Measurements from ENCODE around the gene GRIK4.
"Not testable (repeated sequence)": the region's sequence is repeated elsewhere in the genome, so short reads cannot be mapped to it uniquely, and the experiment has no call there.

Gene GRIK4

GRCh38 chr11:120501976-120502755, 9.4 kb upstream of the GRIK4 start:
- no peaks in the 10 kb centered on the region for H4K20me1 ChIP-seq (ENCODE audit: insufficient read depth)
- H3K4me2 ChIP-seq = no peak overlapping the region
- no peak for TF ChIP-seq CTCF (conservative IDR thresholded peaks at IDR 0.05; ENCODE audit: low read depth, low read length)
- H2AFZ ChIP-seq (ENCODE audit: low read depth) = no peak overlapping the region
- H3K79me2 ChIP-seq (ENCODE audit: insufficient read depth, low read depth) = no peaks in the 10 kb centered on the region
- no peaks in the 10 kb centered on the region for H3K27me3 ChIP-seq (ENCODE audit: insufficient read depth, low read depth)
- no peak overlapping the region for H3K4me3 ChIP-seq (IDR thresholded peaks at IDR 0.05; ENCODE audit: insufficient read depth, low read depth, low read length)
- no peaks in the 10 kb centered on the region for H3K36me3 ChIP-seq (ENCODE audit: insufficient read depth)
- no peak overlapping the region for H3K9ac ChIP-seq
- peaks cover 44% of the 10 kb centered on the region for H3K4me1 ChIP-seq (ENCODE audit: low read depth, poor library complexity, severe bottlenecking)
- peak overlapping the region; percentile 97; the same call in 1 of the 2 replicates for H3K27ac ChIP-seq

GRCh38 chr11:120503529-120503928, 8.0 kb upstream of the GRIK4 start:
- not testable (repeated sequence) for H3K4me3 ChIP-seq (IDR thresholded peaks at IDR 0.05; ENCODE audit: insufficient read depth, low read depth, low read length); H3K9ac ChIP-seq; H3K4me2 ChIP-seq; H3K79me2 ChIP-seq (ENCODE audit: insufficient read depth, low read depth); H3K27me3 ChIP-seq (ENCODE audit: insufficient read depth, low read depth); H3K27ac ChIP-seq; H4K20me1 ChIP-seq (ENCODE audit: insufficient read depth); H3K36me3 ChIP-seq (ENCODE audit: insufficient read depth); H2AFZ ChIP-seq (ENCODE audit: low read depth)
- peaks cover 30% of the 10 kb centered on the region for H3K4me1 ChIP-seq (ENCODE audit: low read depth, poor library complexity, severe bottlenecking)

GRCh38 chr11:120505801-120506425, 5.6 kb upstream of the GRIK4 start:
- H4K20me1 ChIP-seq (ENCODE audit: insufficient read depth) = no peaks in the 10 kb centered on the region
- H2AFZ ChIP-seq (ENCODE audit: low read depth) = no peak overlapping the region
- H3K36me3 ChIP-seq (ENCODE audit: insufficient read depth) = no peaks in the 10 kb centered on the region
- no peaks in the 10 kb centered on the region for H3K27me3 ChIP-seq (ENCODE audit: insufficient read depth, low read depth)
- no peak overlapping the region for H3K4me3 ChIP-seq (IDR thresholded peaks at IDR 0.05; ENCODE audit: insufficient read depth, low read depth, low read length)
- peaks cover 18% of the 10 kb centered on the region for H3K4me1 ChIP-seq (ENCODE audit: low read depth, poor library complexity, severe bottlenecking)
- H3K79me2 ChIP-seq (ENCODE audit: insufficient read depth, low read depth) = no peaks in the 10 kb centered on the region
- TF ChIP-seq CTCF (conservative IDR thresholded peaks at IDR 0.05; ENCODE audit: low read depth, low read length) = no peak
- no peak overlapping the region for H3K9ac ChIP-seq
- H3K4me2 ChIP-seq = no peak overlapping the region
- H3K27ac ChIP-seq = no peak overlapping the region

- Histone ChIP-seq H3K36me3 (ENCODE audit: insufficient read depth) (no peaks in the 10 kb centered on the region), H4K20me1 (ENCODE audit: insufficient read depth) (no peaks in the 10 kb centered on the region), H3K4me1 (ENCODE audit: low read depth, poor library complexity, severe bottlenecking) (no peaks in the 10 kb centered on the region), H3K4me3 (IDR thresholded peaks at IDR 0.05; ENCODE audit: insufficient read depth, low read depth, low read length) (no peak overlapping the region), H3K79me2 (ENCODE audit: insufficient read depth, low read depth) (no peaks in the 10 kb centered on the region), H3K9ac (no peak overlapping the region), H3K4me2 (no peak overlapping the region), H3K27ac (no peak overlapping the region), H3K27me3 (ENCODE audit: insufficient read depth, low read depth) (no peaks in the 10 kb centered on the region), H2AFZ (ENCODE audit: low read depth) (no peak overlapping the region)
- TF ChIP-seq CTCF (conservative IDR thresholded peaks at IDR 0.05; ENCODE audit: low read depth, low read length) = no peak
Measured at GRCh38 chr11:120509346-120510053, 2.0 kb upstream of the GRIK4 start.
